HG02642 (cell line): Measurements from ENCODE around the gene PDE4D.

ENCODE experiments used
- ATAC-seq: cut with Tn5 transposase; IDR thresholded peaks from one replicate; pipeline ENCODE4 v1.9.1; 2021; ENCODE audit warnings: mild to moderate bottlenecking; ENCODE audit not compliant: unreplicated experiment, poor library complexity

PDE4D gene

GRCh38 chr5:59358005-59358861 is 535.3 kb downstream of the PDE4D start:
- no peak for ATAC-seq

- ATAC-seq: no peak
Measured at GRCh38 chr5:59357381-59357977, 536.0 kb downstream of the PDE4D start.

- ATAC-seq: no peak
Measured at GRCh38 chr5:59356813-59357380, 536.6 kb downstream of the PDE4D start.

DNA sequence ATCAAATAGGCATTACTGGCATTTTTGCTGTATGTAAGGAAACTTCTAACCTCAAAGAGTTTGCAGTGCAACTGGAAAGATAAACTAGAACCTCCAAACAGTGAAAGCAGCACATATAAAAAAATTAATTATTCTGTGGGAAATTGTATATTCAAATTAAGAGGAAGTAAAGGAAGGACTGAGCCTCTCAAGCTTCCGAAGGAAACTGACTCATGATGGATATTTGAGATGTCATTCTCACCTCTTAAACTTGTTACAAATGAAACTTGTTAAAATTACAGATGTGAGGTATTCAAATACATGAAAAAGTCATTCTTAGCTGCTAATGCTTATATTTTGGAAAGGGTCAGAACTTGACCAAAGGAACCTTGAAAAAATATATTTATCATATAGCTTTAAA is 538.7 kb downstream of the PDE4D start:
- no peak for ATAC-seq

DNA sequence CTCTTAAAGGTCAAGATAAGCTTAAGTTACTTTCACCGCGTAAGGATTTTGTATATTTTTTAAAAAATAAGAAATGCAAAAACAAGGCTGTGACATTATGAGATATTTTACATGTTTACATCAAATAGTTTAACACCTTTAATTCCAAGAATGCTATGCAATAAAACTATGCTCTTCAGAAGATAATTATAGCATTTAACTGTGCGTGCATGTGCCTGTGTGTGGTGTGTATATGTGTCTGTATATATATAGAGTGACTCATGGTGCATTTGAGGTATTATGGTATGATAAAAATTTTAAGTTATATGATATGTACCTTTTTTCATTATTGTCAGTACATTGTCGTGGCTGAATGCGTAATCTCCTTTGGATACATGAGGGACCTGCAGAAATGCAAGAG is 539.3 kb downstream of the PDE4D start:
- no peak for ATAC-seq

DNA sequence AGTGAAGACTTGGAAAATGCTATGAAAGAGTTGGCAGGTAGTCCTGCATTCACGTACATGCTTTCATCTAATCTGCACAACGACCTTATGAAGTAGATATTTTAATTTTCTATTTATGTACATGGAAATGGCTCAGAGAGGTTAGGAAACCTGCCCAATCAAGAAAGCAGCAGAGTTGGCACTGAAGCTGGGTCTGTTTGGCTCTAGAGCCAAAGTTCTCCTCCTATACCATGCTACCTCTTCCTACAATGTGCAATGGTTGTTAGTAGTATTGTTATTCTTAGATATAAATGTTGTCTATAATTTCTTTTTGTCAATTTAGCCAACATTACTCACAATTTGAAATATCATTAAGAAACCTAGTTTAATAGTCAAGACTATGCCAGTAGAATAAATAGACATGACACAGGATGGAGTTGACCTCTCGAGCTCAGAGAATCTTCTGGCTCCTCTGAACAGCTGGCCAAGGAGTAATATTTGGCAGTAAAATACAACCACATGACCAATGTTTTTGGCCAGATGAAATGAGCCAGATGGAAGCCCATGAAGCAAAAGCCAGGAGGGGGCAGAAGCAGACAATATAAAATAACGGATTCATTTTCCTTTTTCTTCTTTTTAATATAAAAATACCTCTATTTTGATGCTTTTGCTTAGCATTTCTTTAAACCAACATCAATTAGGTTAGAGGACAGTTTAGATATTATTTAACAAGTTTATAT is 542.3 kb downstream of the PDE4D start:
- ATAC-seq: no peak

GRCh38 chr5:59348189-59348588 is 545.3 kb downstream of the PDE4D start:
- no peak for ATAC-seq

GRCh38 chr5:59346982-59347381 is 546.5 kb downstream of the PDE4D start:
- ATAC-seq: no peak

DNA sequence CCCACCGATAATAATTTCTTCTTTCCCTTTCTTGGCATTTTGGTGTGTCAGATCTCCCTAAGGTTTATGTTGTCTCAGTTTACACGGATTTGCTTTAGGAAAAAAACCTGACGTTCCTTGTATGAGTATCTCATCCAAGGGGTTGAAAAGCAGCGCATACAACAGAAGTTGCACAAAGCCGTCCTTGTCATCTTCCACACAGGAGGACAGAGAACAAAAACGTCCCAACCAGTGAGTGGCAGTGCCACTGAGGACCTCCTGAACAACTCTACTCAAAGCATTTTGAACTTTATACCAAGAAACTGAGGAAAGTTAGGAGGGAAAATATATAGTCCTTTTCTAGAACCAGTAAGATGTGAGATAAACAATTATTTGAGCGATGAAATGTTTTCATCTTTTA is 547.0 kb downstream of the PDE4D start:
- no peak for ATAC-seq

GRCh38 chr5:59342181-59342580 is 551.3 kb downstream of the PDE4D start:
- no peak for ATAC-seq

- ATAC-seq: no peak
Measured at GRCh38 chr5:59341760-59342159, 551.8 kb downstream of the PDE4D start.

DNA sequence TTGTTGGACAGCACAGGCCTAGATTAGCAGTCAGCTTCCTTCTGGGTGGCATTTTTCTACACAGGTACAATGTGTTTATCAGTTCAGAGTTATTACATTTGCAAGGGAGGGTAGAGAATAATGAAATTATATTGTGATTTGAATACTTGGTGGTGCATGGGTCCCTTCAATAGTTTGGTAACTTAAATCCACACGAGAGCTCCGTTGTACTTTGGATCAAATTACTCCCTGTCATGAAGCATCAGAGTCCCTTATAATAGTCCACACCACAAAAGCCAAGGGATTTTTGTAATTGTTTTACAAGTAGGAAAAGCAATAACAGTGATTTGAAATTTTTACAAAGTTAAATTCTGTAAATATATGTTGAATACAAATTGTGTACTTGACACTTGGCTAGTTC is 552.4 kb downstream of the PDE4D start:
- ATAC-seq: no peak

DNA sequence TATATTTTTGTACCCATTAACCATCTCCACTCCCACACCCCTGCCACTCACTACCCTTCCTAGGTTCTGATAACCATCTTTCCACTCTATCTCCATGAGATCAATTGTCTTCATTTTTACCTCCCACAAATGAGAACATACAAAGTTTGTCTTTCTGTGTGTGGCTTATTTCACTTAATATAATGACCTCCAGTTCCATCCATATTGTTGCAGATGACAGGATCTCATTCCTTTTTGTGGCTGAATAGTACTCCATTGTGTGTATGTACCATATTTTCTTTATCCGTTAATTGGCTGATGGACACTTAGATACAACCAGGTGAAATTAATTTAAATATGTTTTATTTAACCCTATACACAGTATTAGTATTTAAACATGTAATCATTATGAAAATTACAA is 552.9 kb downstream of the PDE4D start:
- ATAC-seq: no peak

DNA sequence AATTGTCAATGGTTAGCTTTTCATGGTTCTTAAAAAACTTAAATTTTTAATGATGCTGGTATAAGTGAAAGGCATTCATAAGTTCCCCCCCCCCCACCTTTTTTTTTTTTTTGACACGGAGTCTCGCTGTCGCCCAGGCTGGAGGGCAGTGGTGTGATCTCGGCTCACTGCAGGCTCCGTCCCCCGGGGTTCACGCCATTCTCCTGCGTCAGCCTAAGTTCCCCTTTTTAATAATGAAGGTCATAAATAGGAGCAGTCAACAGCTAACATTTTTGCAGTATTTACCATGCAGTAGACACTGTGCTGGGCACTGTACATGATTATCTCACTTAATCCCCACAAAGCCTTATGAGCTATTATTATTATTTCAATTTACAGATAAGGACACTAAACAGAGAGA is 556.3 kb downstream of the PDE4D start:
- no peak for ATAC-seq

- ATAC-seq: no peak
Measured at GRCh38 chr5:59335544-59335943, 558.0 kb downstream of the PDE4D start.

- no peak for ATAC-seq
Measured at GRCh38 chr5:59333416-59333815, 560.1 kb downstream of the PDE4D start.

DNA sequence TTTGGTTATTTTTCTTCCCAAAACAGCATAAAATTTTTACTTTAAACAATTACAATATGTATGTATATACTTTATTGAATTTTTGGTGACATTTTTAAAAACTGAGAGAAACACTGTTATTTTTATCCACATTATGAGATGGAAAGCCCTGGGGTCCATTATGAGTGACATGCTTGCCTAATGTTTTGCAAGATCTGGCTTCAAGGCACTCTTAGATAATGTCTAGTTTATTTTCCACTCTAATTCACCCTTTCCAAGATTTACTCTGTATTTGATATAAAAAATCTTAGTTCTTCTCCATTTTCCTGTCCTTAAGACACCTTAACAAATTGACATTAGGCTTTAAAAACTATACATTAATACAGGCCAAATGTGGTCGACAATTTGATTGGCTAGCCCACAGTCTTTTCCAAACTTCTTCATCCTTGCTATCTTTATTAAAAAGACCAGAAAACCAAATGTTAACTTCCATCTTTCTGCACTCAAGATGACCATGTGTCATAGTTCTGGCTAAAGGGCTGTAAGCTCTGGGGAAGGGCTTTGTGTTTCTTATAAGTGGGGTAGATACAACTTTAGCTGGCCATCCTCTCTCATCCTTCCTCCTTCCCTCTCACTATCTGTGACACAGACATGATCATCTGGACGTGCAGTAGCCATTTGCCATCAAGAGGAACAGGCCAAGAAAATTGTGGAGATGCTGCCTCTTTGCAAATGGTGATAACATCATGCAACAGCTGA is 561.1 kb downstream of the PDE4D start:
- no peak for ATAC-seq

DNA sequence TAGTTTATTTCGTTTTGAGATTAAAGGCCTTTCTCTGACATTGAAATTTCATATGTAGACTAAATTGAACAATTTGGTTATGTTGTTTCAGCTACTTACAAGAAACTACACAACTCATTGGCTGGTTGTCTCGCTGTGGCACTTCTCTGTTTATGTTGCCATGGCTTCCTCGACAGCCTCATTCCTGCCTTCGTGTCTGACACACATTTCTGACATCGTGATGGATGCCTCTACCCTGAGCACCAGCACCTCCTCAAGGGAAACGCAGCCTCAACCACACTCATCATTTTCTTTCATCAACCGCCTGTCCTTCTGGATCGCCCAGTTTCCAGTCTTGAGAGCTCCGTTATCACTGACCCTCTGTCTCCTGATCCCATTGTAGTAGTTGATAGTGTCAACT is 562.8 kb downstream of the PDE4D start:
- ATAC-seq: no peak

DNA sequence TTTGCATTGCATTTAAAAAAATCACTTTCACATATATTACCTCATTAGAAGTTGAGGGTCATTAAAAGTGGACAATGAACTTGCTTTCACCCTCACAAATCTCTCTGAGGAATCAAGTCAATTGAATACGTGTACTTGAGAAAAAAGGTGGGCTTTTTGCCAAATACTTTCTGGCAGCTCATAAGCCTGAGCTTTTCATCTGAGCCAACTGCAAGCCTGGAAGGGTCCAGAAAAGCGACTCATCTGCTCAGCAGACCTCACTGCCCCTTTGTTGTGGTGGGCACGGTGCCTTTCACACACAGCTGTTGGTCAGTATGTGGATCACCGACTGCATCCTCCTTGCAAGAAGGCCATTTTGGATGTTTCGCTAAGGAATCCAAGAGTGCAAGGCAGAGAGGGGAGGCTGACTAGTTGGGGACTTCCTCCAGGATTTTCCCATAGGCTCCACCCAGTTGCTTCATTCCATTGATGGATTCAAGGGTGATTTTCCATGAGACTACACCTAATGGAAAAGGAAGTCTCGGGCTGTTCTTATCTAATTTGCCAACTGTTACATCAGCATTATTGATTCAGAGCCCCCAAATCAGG is 564.7 kb downstream of the PDE4D start:
- no peak for ATAC-seq
